Muscle layer of colon (tissue), 2 donors: Measurements from ENCODE around the gene JMJD1C.

Experiments used
- H3K27ac ChIP-seq: one replicate; pipeline ENCODE4 v1.7.0; 2013; ENCODE audit warnings: low read depth, mild to moderate bottlenecking, low read length, moderate library complexity
- H3K27me3 ChIP-seq, 2 donors: one replicate each; pipeline ENCODE4 v1.7.0; 2013; ENCODE audit warnings: low read length in 2 of 2, mild to moderate bottlenecking in 2 of 2; ENCODE audit not compliant: insufficient read depth in 2 of 2, control insufficient read depth in 1 of 2
- H3K36me3 ChIP-seq: one replicate; pipeline ENCODE4 v1.7.0; 2013; ENCODE audit warnings: mild to moderate bottlenecking, low read length; ENCODE audit not compliant: insufficient read depth
- H3K4me1 ChIP-seq: one replicate; pipeline ENCODE4 v1.7.0; 2013; ENCODE audit warnings: mild to moderate bottlenecking, low read length; ENCODE audit not compliant: insufficient read depth
- H3K4me3 ChIP-seq, 2 donors: one replicate each; pipeline ENCODE4 v1.7.0; 2013; ENCODE audit warnings: low read length in 2 of 2, low read depth in 1 of 2, mild to moderate bottlenecking in 1 of 2, moderate library complexity in 1 of 2
- H3K9ac ChIP-seq: one replicate; pipeline ENCODE4 v1.7.0; 2013; ENCODE audit warnings: low read length
- H3K9me3 ChIP-seq: one replicate; pipeline ENCODE4 v1.7.0; 2013; ENCODE audit warnings: mild to moderate bottlenecking, low read length
- donor health status: abdominal sarcoma.
- donor health status: Adenocarcinoma of cecum.

The JMJD1C gene

GRCh38 chr10:63262430-63263073 is 203.2 kb downstream of the JMJD1C start:
- Histone ChIP-seq H3K4me3 (no peak overlapping the region), H3K9ac (no peak overlapping the region), H3K27me3 (no peaks in the 10 kb centered on the region), H3K27ac (peak overlapping the region; percentile 10), H3K36me3 (no peaks in the 10 kb centered on the region), H3K4me1 (peaks cover 43% of the 10 kb centered on the region), H3K9me3 (no peaks in the 10 kb centered on the region)

- H3K4me1 ChIP-seq: peaks cover 53% of the 10 kb centered on the region
- no peaks in the 10 kb centered on the region for H3K9me3 ChIP-seq
- H3K27me3 ChIP-seq: no peaks in the 10 kb centered on the region
- H3K4me3 ChIP-seq: no peak overlapping the region
- H3K36me3 ChIP-seq: no peaks in the 10 kb centered on the region
- no peak overlapping the region for H3K27ac ChIP-seq
- no peak overlapping the region for H3K9ac ChIP-seq
Measured at GRCh38 chr10:63261496-63261895, 204.3 kb downstream of the JMJD1C start.

- Histone ChIP-seq H3K4me3 (no peak overlapping the region), H3K4me1 (peaks cover 58% of the 10 kb centered on the region)
Measured at GRCh38 chr10:63260860-63261251, 204.9 kb downstream of the JMJD1C start.

GRCh38 chr10:63260103-63260859 is 205.5 kb downstream of the JMJD1C start:
- Histone ChIP-seq H3K4me3 (no peak overlapping the region), H3K27me3 (no peaks in the 10 kb centered on the region), H3K9ac (no peak overlapping the region), H3K4me1 (peaks cover 63% of the 10 kb centered on the region), H3K36me3 (no peaks in the 10 kb centered on the region), H3K9me3 (no peaks in the 10 kb centered on the region), H3K27ac (no peak overlapping the region)

More at GRCh38 chr10:63260860-63261251, 204.9 kb downstream of the JMJD1C start:
- no peaks in the 10 kb centered on the region for H3K27me3 ChIP-seq
- no peak overlapping the region for H3K27ac ChIP-seq
- H3K36me3 ChIP-seq: no peaks in the 10 kb centered on the region
- H3K9ac ChIP-seq: no peak overlapping the region
- H3K9me3 ChIP-seq: no peaks in the 10 kb centered on the region

GRCh38 chr10:63258920-63259678 is 206.7 kb downstream of the JMJD1C start:
- peaks cover 64% of the 10 kb centered on the region for H3K4me1 ChIP-seq
- no peak overlapping the region for H3K27ac ChIP-seq
- H3K4me3 ChIP-seq: no peak overlapping the region
- no peaks in the 10 kb centered on the region for H3K27me3 ChIP-seq
- no peaks in the 10 kb centered on the region for H3K9me3 ChIP-seq
- no peak overlapping the region for H3K9ac ChIP-seq
- H3K36me3 ChIP-seq: no peaks in the 10 kb centered on the region

- Histone ChIP-seq H3K4me3 (no peak overlapping the region), H3K9ac (no peak overlapping the region), H3K4me1 (peaks cover 59% of the 10 kb centered on the region), H3K9me3 (no peaks in the 10 kb centered on the region), H3K27me3 (no peaks in the 10 kb centered on the region), H3K36me3 (no peaks in the 10 kb centered on the region), H3K27ac (no peak overlapping the region)
Measured at GRCh38 chr10:63257778-63258177, 208.0 kb downstream of the JMJD1C start.

GRCh38 chr10:63256009-63256773 is 209.6 kb downstream of the JMJD1C start:
- Histone ChIP-seq H3K4me1 (peaks cover 54% of the 10 kb centered on the region), H3K9me3 (no peaks in the 10 kb centered on the region), H3K9ac (no peak overlapping the region), H3K4me3 (peak overlapping the region in 1 of 2 donors; percentile 15), H3K27me3 (no peaks in the 10 kb centered on the region), H3K36me3 (no peaks in the 10 kb centered on the region), H3K27ac (peak overlapping the region; percentile 59)

- H3K4me1 ChIP-seq: peaks cover 53% of the 10 kb centered on the region
- H3K27ac ChIP-seq: no peak overlapping the region
- H3K9me3 ChIP-seq: no peaks in the 10 kb centered on the region
- H3K9ac ChIP-seq: no peak overlapping the region
- H3K36me3 ChIP-seq: no peaks in the 10 kb centered on the region
- no peak overlapping the region for H3K4me3 ChIP-seq
- no peaks in the 10 kb centered on the region for H3K27me3 ChIP-seq
Measured at GRCh38 chr10:63255316-63255715, 210.5 kb downstream of the JMJD1C start.

GRCh38 chr10:63253040-63253439 is 212.7 kb downstream of the JMJD1C start:
- Histone ChIP-seq H3K9ac (no peak overlapping the region), H3K27ac (no peak overlapping the region)

GRCh38 chr10:63252095-63252762 is 213.5 kb downstream of the JMJD1C start:
- Histone ChIP-seq H3K36me3 (no peaks in the 10 kb centered on the region), H3K9me3 (no peaks in the 10 kb centered on the region), H3K27ac (no peak overlapping the region), H3K4me1 (peaks cover 26% of the 10 kb centered on the region), H3K9ac (no peak overlapping the region), H3K27me3 (no peaks in the 10 kb centered on the region), H3K4me3 (no peak overlapping the region)

More at GRCh38 chr10:63253040-63253439, 212.7 kb downstream of the JMJD1C start:
- Histone ChIP-seq H3K9me3 (no peaks in the 10 kb centered on the region), H3K4me1 (peaks cover 34% of the 10 kb centered on the region), H3K36me3 (no peaks in the 10 kb centered on the region), H3K4me3 (no peak overlapping the region), H3K27me3 (no peaks in the 10 kb centered on the region)
